Measurements from ENCODE around the gene GLP1R.

GLP1R gene

DNA sequence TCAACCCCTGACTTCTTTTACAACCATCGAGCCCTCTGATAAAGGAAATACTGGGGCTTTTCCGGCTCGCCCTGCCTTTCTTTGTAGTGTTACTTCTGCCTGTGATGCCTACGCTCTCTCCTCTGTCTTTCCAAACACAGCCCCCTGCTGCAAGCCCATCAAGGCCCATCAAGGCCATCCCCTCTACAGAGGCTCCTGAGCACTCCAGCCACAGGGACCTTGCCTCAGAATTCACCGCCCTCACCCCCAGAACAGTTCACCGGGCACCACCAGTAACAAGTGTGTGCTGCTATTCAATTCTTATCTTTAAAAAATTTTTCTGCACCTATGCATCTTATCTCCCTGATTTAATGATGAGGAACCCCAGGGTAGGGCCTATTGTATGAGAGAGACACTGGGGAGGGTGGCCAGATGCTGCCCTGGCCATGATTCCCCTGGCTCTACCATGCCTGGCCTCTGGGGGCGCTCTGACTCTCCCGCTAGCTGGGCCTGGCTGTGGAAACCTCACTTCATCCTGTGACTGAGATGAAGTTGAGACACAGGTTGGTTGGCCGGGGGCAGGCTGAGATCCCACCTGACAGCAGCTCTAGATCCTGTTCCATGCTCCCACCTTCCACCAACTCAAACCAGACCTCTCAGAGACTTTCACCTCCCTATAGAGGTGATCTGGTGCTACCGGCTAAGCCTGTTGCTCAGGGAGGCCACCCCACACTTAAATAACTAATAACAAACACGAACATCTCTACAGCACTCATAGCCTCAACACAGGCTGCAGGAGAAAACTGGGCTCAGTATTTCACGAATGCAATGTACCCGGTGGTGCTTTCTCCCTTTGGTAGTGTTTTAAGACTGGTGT lies 19.2 kb upstream of the GLP1R start:
- Histone ChIP-seq H3K27ac (ENCODE audit: low read depth, low read length, poor library complexity, severe bottlenecking) (no peak overlapping the region), H3K9me2 (ENCODE audit: low read depth, low read length) (no peaks in the 10 kb centered on the region), H3K4me3 (ENCODE audit: low read depth, low read length, poor library complexity, severe bottlenecking) (no peak overlapping the region), H3K79me2 (ENCODE audit: insufficient read depth, low read length) (no peaks in the 10 kb centered on the region), H3K4me2 (ENCODE audit: low read length) (no peak overlapping the region), H3K4me1 (ENCODE audit: insufficient read depth, low read length, severe bottlenecking) (no peaks in the 10 kb centered on the region), H3K9ac (ENCODE audit: low read length) (no peak overlapping the region), H3F3A (ENCODE audit: insufficient read depth, low read length) (no peaks in the 10 kb centered on the region), H3K9me3 (ENCODE audit: low read length) (no peaks in the 10 kb centered on the region), H3K27me3 (ENCODE audit: insufficient read depth, low read length) (no peaks in the 10 kb centered on the region), H4K20me1 (ENCODE audit: insufficient read depth, low read length) (no peaks in the 10 kb centered on the region), H2AFZ (ENCODE audit: low read length) (no peak overlapping the region), H3K36me3 (ENCODE audit: insufficient read depth, low read length) (no peaks in the 10 kb centered on the region)
- TF ChIP-seq EZH2 (IDR thresholded peaks at IDR 0.05; ENCODE audit: borderline replicate concordance, low read length): no peak
- TF ChIP-seq, protein P1, sequence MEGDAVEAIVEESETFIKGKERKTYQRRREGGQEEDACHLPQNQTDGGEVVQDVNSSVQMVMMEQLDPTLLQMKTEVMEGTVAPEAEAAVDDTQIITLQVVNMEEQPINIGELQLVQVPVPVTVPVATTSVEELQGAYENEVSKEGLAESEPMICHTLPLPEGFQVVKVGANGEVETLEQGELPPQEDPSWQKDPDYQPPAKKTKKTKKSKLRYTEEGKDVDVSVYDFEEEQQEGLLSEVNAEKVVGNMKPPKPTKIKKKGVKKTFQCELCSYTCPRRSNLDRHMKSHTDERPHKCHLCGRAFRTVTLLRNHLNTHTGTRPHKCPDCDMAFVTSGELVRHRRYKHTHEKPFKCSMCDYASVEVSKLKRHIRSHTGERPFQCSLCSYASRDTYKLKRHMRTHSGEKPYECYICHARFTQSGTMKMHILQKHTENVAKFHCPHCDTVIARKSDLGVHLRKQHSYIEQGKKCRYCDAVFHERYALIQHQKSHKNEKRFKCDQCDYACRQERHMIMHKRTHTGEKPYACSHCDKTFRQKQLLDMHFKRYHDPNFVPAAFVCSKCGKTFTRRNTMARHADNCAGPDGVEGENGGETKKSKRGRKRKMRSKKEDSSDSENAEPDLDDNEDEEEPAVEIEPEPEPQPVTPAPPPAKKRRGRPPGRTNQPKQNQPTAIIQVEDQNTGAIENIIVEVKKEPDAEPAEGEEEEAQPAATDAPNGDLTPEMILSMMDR (IDR thresholded peaks at IDR 0.05; ENCODE audit: low read length): peak; percentile 80

DNA sequence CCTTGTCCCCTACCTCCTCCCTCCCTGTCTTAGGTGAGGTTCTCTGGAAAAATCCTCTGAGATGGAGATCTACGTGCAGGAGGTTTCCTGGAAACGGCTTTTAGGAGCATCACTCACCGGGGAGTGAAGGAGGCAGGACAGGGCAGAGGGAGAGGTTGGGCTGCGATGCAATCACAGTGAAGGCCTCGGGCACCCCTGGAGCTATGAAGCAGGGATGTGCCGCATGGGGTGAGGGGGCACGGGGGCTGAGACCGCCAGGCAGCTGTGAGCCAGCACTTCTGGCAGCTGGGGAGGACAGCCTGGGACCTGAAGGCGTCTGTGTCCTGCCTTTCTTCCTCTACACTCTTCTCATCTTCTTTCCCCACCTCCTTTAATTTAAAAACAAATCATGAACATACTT lies 12.9 kb upstream of the GLP1R start:
- H3K27ac ChIP-seq (ENCODE audit: low read depth, low read length, poor library complexity, severe bottlenecking): no peak overlapping the region
- no peaks in the 10 kb centered on the region for H3K36me3 ChIP-seq (ENCODE audit: insufficient read depth, low read length)
- H3K4me1 ChIP-seq (ENCODE audit: insufficient read depth, low read length, severe bottlenecking): no peaks in the 10 kb centered on the region
- H3K9ac ChIP-seq (ENCODE audit: low read length): no peak overlapping the region
- H2AFZ ChIP-seq (ENCODE audit: low read length): no peak overlapping the region
- H3K4me2 ChIP-seq (ENCODE audit: low read length): no peak overlapping the region
- no peaks in the 10 kb centered on the region for H3K27me3 ChIP-seq (ENCODE audit: insufficient read depth, low read length)
- no peak overlapping the region for H3K4me3 ChIP-seq (ENCODE audit: low read depth, low read length, poor library complexity, severe bottlenecking)
- no peak for TF ChIP-seq EZH2 (IDR thresholded peaks at IDR 0.05; ENCODE audit: borderline replicate concordance, low read length)
- TF ChIP-seq, protein P1 (IDR thresholded peaks at IDR 0.05; ENCODE audit: low read length): no peak
- H4K20me1 ChIP-seq (ENCODE audit: insufficient read depth, low read length): no peaks in the 10 kb centered on the region
- H3K9me3 ChIP-seq (ENCODE audit: low read length): no peaks in the 10 kb centered on the region
- H3K9me2 ChIP-seq (ENCODE audit: low read depth, low read length): no peaks in the 10 kb centered on the region
- H3F3A ChIP-seq (ENCODE audit: insufficient read depth, low read length): no peaks in the 10 kb centered on the region
- H3K79me2 ChIP-seq (ENCODE audit: insufficient read depth, low read length): no peaks in the 10 kb centered on the region

DNA sequence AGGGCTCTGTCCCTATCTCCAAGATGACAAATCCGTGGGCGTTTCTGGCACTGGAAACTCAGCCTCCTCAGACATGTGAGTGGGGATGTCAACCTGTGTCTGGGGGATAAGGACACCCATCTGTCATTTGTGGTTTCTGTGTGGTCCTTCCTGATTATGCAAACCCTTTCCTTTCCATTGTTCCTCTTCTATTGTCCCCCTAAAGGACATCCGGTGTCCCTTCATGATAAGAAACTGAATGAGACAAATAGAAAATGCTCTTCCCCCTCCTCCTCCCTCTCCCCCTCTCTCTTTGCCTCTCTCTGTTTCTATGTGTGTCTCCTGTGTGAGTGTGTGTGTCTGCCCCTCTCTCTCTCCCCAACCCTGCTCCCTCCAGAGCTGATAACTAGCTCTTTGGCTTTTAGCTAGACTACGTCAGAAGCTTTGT lies 11.5 kb upstream of the GLP1R start:
- Histone ChIP-seq H3K79me2 (ENCODE audit: insufficient read depth, low read length) (no peaks in the 10 kb centered on the region), H3K9me3 (ENCODE audit: low read length) (no peaks in the 10 kb centered on the region), H3K27ac (ENCODE audit: low read depth, low read length, poor library complexity, severe bottlenecking) (no peak overlapping the region), H4K20me1 (ENCODE audit: insufficient read depth, low read length) (no peaks in the 10 kb centered on the region), H3K9me2 (ENCODE audit: low read depth, low read length) (no peaks in the 10 kb centered on the region), H3K27me3 (ENCODE audit: insufficient read depth, low read length) (no peaks in the 10 kb centered on the region), H3K9ac (ENCODE audit: low read length) (no peak overlapping the region), H3K4me2 (ENCODE audit: low read length) (no peak overlapping the region), H3K36me3 (ENCODE audit: insufficient read depth, low read length) (no peaks in the 10 kb centered on the region), H3K4me3 (ENCODE audit: low read depth, low read length, poor library complexity, severe bottlenecking) (no peak overlapping the region), H3K4me1 (ENCODE audit: insufficient read depth, low read length, severe bottlenecking) (no peaks in the 10 kb centered on the region), H3F3A (ENCODE audit: insufficient read depth, low read length) (no peaks in the 10 kb centered on the region), H2AFZ (ENCODE audit: low read length) (no peak overlapping the region)
- TF ChIP-seq, protein P1 (IDR thresholded peaks at IDR 0.05; ENCODE audit: low read length): no peak
- TF ChIP-seq EZH2 (IDR thresholded peaks at IDR 0.05; ENCODE audit: borderline replicate concordance, low read length): no peak

Measured in OCI-LY1 (cell line).